Activated T-helper 1 cell treated with Interleukin-2 at 50 U/mL for 16 hours (primary cell): ENCODE data around the gene CALHM2.

Experiments used
- DNase-seq: peaks from one replicate; pipeline ENCODE4 v3.0.0-alpha.2; 2020; ENCODE audit warnings: low read depth

The CALHM2 gene

DNA sequence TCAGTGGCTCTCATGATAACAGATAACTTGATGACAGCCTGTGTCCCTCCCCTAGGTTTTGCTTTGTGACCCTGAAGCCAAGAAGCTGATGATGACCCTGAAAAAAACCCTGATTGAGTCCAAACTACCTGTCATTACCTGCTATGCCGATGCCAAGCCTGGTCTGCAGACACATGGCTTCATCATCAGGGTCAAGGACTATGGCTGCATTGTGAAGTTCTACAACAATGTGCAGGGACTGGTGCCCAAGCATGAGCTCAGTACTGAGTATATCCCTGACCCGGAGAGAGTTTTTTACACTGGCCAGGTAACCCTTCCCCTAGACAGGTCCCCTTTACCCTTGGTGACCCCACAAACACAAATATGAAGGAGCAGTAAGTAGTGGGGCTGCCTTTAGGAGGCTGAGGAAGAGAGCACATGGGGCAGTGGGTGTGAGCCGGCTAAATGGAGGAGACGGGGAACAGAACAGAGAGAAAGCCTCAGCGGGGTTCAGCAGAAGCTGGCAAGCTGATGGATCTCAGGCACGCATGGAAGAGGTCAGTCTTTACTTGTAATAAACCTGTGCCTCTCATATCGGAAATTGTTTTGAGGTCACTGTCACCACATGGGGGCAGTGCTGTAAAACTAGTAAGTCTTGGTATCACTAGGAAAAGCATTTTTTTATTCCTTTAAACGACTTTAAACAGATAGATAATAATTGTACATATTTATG is 35.6 kb downstream of the CALHM2 start:
- DNase-seq, result peak; percentile 34

DNA sequence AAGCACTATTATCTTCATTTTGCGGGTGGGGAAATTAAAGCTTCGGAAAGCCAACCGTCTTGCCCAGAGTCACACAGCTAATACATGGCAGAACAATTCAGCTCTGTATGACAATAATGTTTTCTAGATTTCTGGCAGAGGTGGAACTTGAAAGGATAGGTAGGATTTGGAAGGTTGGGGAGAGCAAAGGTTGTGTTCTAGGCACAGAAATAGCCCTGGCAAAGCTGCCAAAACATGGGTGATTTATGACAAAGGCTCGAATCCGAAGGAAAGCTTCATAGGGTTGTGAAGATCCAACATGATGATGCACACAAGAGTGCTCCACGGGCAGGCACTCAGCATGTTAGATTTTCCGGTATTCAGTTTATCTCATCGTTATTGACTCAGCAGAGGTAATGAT is 36.6 kb downstream of the CALHM2 start:
- no peak for DNase-seq

- DNase-seq, result no peak
Observed at GRCh38 chr10:103413564-103413963, 38.6 kb downstream of the CALHM2 start.

DNA sequence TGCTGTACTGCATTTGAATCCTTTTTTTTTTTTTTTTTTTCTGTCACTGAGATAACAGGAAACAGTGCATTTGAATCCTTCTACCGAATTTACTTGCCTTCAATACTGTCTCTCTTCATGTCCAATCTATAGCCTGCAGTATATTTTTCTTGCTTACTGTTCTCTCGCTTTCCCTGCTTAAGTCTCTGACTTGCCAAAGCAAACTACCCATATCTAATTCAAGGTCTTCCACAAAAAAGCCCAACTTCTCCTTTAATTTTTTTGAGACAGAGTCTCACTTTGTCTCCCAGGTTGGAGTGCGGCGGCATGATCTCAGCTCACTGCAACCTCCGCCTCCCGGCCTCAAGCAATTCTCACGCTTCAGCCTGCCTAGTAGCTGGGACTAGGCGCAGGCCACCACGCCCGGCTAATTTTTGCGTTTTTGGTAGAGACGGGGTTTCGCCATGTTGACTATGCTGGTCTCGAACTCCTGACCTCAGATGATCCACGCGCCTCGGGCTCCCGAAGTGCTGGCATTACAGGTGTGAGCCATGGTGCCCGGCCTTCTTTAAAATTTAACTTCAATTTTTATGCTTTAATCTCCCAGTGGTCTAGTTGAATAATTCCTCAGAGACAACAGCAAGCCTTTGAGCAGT is 54.9 kb downstream of the CALHM2 start:
- DNase-seq, result no peak

DNA sequence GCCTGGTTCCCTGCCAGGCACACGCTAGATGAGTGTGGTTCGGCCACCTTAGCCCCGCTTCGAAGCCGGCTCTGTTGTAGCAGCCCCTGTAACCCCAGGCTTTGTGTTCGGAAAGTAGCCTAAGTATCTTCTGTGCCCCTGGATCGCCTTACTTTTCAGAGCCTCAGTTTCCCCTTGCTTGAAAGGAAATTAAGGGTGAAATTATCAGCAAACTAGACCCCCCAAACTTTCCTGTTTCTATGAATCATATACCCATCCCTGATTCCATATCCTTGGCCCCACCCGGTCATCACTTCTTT is 55.4 kb downstream of the CALHM2 start:
- no peak for DNase-seq
